NCI-H510A treated with DMSO at 0.1 percent for 48 hours (cell line): ENCODE data around the gene TAB2.

Experiments used
- DNase-seq: peaks from one replicate; lab custom pipeline; 2025; lab: John Stamatoyannopoulos, UW

The TAB2 gene

GRCh38 chr6:149371154-149371553 lies 53.6 kb downstream of the TAB2 start:
- DNase-seq, result no peak

- DNase-seq, result no peak
Measured at GRCh38 chr6:149372062-149372461, 54.5 kb downstream of the TAB2 start.

- no peak for DNase-seq
Measured at GRCh38 chr6:149373511-149373910, 56.0 kb downstream of the TAB2 start.

DNA sequence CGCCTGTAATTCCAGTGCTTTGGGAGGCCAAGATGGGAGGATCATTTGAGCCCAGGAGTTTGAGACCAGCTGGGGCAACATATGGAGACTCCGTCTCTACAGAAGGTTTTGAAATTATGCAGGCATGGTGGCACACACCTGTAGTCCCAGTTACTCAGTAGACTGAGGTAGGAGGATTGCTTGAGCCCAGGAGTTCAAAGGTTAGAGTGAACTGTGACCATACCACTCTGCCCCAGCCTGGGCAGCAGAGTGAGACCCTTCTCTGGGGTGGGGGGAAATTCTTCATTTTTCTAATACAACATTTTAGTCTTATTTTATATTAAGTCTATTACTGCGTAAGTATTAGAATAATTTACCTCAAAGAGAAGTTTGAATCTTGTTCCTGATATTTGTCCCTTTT lies 62.5 kb downstream of the TAB2 start:
- no peak for DNase-seq

GRCh38 chr6:149380523-149380922 lies 63.0 kb downstream of the TAB2 start:
- DNase-seq, result no peak

GRCh38 chr6:149383371-149383770 lies 65.9 kb downstream of the TAB2 start:
- no peak for DNase-seq

- no peak for DNase-seq
Measured at GRCh38 chr6:149384464-149384863, 67.0 kb downstream of the TAB2 start.

- no peak for DNase-seq
Measured at GRCh38 chr6:149385998-149386646, 68.6 kb downstream of the TAB2 start.

DNA sequence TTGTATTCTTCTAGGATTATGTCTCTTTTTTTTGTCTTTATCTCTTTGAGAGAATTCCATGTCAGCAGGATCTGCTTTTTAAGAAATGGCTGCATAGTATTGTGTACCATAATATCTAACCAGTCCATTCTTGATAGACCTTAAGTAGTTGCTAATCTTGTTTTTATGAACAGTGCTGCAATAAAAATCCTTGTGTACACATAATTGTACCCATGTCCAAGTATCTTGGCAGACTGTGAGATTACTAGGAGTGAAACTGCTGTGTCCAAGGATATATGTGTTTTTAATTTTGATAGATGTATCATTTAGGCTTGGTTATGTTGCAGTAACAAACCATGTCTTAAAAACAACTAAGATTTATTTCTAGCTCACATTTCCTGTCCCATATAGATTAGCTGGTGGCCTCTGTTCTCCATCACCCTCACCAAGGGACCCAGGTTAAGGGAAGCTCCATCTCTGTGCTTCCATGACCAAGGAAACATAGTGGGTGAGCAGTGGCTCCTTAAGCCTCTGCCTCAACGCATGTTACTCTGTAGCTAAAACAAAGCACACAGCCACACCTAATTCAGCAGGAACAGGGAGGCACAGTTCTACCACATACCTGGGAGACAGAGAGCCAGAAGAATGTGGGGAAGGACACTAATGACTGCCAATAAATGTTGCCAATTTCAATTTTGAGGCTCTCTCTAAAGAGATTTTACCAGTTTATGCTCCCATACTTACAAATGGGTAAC lies 70.4 kb downstream of the TAB2 start:
- no peak for DNase-seq

DNA sequence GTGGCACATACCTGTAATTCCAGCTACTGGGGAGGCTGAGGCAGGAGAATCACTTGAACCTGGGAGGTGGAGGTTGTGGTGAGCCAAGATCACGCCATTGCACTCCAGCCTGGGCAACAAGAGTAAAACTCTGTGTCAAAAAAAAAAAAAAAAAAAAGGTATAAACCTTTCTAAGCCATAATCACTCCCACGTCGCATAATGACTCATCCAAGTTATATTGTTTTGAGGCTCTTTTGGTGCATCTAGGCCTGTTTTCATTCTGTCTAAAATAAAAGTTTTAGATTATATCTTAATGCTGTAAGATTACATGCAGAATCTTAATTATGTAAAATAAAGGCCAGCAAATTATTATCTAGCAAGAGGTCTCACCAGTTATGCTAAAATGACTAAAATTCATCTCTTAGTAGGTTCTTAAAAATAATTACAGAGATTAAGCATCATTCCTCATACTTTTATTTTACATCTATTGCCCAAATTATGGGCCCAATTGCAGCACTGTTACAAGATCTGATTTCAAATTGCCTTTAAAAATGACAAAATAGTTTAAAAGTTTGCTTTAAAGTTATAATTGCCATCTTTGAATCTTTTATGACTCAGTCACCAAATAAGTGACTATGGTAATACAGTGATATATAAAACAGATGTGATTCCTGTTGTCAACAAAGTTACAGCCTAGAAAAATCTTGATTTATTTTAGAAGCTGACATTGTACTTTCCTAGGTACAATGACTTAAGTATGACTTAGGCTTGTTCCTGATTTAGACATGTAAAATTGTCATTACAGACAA lies 72.2 kb downstream of the TAB2 start:
- no peak for DNase-seq

DNA sequence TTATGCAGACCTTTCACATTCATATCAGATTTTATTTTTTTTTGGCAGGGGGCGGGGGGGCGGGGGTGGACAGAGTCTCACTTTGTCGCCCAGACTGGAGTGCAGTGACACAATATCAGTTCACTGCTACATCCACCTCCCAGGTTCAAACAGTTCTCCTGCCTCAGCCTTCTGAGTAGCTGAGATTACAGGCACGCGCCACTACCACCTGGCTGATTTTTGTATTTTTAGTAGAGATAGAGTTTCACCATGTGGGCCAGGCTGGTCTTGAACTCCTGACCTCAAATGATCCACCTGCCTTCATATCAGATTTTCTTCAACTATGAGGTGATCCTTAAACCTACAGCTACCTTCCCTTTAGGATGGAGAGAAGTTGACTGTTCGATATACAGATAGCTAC lies 74.6 kb downstream of the TAB2 start:
- DNase-seq, result no peak

DNA sequence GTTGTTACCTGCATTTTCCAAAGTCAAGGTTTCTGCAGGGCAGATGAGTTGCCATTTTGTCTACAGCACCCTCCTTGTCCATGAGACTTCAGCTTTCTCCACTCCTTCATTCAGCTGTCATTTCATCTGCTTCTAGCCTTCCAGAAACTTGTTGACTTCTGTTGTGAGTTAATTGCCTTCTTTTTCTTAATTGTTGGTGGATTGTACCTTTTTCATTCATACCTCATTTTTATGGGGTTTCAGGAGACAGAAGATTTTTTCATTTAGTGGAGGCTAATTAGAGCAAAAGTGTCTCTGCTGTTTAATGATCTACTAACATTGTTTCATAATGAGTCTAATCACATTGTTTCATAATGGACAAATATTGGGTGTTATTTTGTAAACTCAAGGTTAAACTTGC lies 75.0 kb downstream of the TAB2 start:
- no peak for DNase-seq

DNA sequence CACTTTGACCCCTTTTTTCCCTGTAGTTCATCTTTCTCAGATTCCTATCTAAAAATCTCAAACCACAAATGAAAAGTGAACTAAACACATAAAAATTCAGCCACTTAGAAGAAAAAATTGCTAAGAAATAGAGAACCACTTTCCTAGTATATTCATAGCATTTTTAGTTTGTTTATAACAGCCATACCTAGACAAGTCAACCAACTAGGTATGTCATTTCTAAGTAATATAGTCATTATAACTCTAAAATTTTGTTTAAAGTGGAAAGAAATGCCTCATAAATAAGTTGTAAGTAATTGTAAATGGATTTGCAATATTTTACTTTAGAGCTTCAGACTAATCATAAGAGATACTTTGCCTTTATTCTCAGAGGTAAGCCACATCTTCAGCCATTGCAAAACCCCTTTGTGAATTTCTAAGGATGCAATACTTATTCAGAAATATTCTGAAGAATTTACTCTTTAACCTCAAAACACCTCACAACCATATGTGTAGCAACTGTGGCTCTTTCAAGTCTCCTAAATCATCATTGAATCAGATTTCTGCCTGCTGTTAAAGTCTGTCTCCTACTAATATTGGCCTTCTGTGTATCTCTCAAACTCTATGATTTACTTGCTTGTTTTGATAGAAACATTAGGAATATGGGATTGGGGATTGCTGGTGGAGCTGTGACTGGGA lies 75.6 kb downstream of the TAB2 start:
- no peak for DNase-seq

- DNase-seq, result no peak
Measured at GRCh38 chr6:149395185-149395584, 77.7 kb downstream of the TAB2 start.

DNA sequence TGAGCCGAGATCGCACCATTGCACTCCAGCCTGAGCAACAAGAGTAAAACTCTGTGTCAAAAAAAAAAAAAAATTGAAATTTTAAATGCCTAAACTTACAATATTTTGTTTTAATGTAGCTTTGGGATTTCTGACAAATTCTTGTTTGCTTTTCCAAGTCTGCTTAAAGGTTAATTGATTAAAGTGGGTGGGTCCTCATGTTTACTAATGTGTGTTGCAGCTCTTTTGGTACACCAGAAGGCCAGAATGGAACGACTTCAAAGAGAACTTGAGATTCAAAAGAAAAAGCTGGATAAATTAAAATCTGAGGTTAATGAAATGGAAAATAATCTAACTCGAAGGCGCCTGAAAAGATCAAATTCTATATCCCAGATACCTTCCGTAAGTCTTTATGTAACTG lies 79.9 kb downstream of the TAB2 start:
- no peak for DNase-seq

GRCh38 chr6:149400050-149400449 lies 82.5 kb downstream of the TAB2 start, which contains the start of gene SUMO4:
TSS of gene SUMO4 (plus strand) at chr6:149400262. CDS start at chr6:149400392, 130 bp downstream.
- no peak for DNase-seq

GRCh38 chr6:149403534-149403933 lies 86.0 kb downstream of the TAB2 start:
- no peak for DNase-seq

GRCh38 chr6:149405823-149406765 lies 88.6 kb downstream of the TAB2 start:
- DNase-seq, result no peak

- no peak for DNase-seq
Measured at GRCh38 chr6:149409617-149410016, 92.1 kb downstream of the TAB2 start.

DNA sequence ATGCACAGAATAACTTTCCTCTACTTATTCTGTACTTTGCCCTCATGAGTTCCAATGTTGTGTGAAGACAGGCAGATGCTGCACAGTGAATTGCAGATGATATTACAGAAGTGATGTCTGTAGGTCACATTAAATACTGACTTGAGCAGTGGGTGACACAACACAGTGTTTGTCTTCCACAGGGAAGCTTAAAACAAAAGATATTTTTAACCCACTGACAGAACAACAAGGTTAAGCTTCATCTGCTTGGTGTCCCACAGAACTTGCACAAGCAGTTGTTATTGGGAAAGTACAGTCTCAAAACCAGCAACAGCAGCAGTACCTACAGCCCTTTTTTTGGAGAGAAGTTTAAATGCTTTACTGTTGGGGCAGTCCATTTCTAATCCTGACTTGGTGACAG lies 93.0 kb downstream of the TAB2 start:
- DNase-seq, result no peak

DNA sequence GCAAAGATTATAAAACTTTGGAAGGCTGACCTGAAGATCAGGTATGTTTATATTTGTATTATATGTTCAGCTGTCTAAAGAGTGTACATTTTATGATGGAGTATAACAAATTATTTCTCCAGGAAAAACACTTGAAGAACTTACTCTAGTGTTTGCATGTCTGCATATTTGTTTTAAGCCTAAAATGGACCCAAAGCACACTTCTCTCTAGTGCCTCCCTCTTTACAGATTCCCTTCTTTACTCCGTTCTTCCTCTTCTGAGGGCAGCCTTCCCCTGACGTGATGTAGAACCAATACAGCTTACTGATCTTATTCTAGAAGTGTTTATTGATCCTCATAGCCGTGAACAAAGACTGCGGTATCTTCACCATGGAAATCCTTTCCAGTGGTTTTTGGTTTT lies 96.5 kb downstream of the TAB2 start:
- no peak for DNase-seq
